ENCODE measurements around the gene KIF26B. TPM values are rescaled to one million over a fixed set of nuclear protein-coding genes. Genes with fewer than 3 reads are reported as not detected.
A peak's percentile ranks its signal among the peaks of the same experiment; 100 is the strongest.
"Not testable (repeated sequence)": the region's sequence is repeated elsewhere in the genome, so short reads cannot be mapped to it uniquely, and the experiment has no call there.

Gene KIF26B
- total RNA-seq, 1 donor from 2014 or later = 3.5 TPM

DNA sequence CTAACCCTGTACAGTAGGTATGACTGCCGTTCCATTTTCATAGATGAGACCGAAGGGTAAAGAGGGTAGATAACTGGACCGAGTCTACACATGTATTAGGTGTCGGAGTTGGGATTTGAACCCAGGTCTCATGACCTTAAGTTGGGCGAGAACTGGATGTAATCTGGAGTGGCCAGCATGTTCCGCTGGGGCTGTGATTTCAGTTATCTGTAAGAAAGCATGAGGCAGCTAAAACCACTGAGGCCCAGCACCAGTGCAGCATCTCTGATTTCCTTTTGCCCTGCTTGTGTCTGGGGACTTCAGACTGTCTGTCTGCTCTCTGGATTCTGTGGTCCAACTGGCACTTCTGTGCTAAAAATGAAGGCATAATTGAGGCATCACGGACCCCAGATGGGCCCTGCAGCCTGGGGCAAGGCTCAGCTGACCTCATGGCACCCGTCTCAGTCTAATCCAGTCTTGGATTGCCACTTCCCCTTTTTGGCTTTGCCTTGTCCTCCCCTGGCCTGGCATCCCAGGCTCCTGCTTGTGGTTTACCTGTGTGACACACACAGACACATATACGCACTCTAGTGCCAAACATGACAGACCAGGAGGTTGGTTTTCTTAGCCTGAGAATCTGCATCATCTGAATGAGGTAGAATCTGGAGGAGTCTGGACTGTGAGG lies 180.2 kb downstream of the KIF26B start:
- DNase-seq = no peak
- H3K4me1 ChIP-seq = peaks cover 6% of the 10 kb centered on the region
- intact Hi-C loops (cut with micrococcal nuclease) = no loop called here
- H3K27ac ChIP-seq (replicated peaks) = no peak overlapping the region
- H3K36me3 ChIP-seq = no peaks in the 10 kb centered on the region
- H3K9me3 ChIP-seq (replicated peaks) = no peaks in the 10 kb centered on the region
- H3K27me3 ChIP-seq (ENCODE audit: low read depth) = peaks cover 5% of the 10 kb centered on the region
- TF ChIP-seq, protein P1, sequence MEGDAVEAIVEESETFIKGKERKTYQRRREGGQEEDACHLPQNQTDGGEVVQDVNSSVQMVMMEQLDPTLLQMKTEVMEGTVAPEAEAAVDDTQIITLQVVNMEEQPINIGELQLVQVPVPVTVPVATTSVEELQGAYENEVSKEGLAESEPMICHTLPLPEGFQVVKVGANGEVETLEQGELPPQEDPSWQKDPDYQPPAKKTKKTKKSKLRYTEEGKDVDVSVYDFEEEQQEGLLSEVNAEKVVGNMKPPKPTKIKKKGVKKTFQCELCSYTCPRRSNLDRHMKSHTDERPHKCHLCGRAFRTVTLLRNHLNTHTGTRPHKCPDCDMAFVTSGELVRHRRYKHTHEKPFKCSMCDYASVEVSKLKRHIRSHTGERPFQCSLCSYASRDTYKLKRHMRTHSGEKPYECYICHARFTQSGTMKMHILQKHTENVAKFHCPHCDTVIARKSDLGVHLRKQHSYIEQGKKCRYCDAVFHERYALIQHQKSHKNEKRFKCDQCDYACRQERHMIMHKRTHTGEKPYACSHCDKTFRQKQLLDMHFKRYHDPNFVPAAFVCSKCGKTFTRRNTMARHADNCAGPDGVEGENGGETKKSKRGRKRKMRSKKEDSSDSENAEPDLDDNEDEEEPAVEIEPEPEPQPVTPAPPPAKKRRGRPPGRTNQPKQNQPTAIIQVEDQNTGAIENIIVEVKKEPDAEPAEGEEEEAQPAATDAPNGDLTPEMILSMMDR (IDR thresholded peaks at IDR 0.05; ENCODE audit: borderline replicate concordance) = no peak
- no peak overlapping the region for H3K4me3 ChIP-seq

DNA sequence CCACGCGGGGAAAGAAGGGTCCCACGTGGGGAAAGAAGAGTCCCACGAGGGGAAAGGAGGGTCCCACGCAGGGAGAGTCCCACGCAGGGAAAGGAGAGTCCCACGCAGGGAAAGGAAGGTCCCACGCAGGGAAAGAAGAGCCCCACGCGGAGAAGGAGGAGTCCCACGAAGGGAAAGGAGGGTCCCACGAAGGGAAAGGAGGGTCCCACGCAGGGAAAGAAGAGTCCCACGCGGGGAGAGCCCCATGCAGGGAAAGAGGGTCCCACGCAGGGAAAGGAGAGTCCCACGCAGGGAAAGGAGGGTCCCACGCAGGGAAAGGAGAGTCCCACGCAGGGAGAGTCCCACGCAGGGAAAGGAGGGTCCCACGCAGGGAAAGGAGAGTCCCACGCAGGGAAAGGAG lies 180.9 kb downstream of the KIF26B start:
- H3K36me3 ChIP-seq; H3K9me3 ChIP-seq (replicated peaks); H3K4me3 ChIP-seq; H3K27me3 ChIP-seq (ENCODE audit: low read depth); intact Hi-C loops (cut with micrococcal nuclease); H3K27ac ChIP-seq (replicated peaks); H3K4me1 ChIP-seq; DNase-seq: not testable (repeated sequence)

DNA sequence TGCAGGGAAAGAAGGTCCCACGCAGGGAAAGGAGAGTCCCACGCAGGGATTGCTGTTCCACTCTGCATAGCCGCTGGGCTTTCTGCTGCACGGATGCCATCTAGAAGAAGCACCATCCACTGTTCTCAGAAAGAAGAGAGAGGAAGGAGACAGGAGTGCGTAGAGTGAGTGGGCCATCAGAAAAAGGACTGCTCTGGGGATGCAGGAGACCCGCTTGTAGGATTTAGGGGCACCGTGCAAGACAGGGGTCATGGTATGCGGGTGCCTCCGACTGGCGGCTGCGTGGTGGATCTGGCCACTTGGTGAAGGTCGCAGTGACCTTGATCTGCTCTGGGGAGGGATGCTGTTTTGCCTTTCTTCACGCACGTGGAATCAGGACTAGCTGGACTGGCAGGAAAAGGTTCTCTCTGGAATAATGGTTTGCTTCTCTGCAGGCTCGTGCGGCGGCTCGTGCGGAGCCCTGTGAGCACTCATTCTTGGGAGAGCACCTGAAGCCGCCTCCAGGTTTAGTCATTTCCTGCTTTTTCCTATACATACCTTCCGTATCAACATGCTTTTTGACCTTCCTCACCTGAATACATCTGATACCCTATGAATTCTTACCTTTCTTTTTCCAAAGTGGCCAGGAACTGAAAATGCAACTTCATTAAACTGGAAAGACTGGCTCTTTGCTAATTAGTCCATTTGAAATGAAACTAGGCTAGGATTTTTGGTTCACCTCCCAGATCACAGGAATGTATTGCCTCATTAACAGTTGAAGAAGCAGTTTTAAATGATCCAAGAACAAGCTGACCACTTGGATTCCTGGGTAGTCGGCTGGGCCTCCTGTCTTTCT lies 181.6 kb downstream of the KIF26B start:
- intact Hi-C loops (cut with micrococcal nuclease) = no loop called here
- H3K4me1 ChIP-seq = peaks cover 6% of the 10 kb centered on the region
- H3K4me3 ChIP-seq = no peak overlapping the region
- TF ChIP-seq, protein P1 (IDR thresholded peaks at IDR 0.05; ENCODE audit: borderline replicate concordance) = no peak
- no peaks in the 10 kb centered on the region for H3K36me3 ChIP-seq
- H3K27me3 ChIP-seq (ENCODE audit: low read depth) = peaks cover 5% of the 10 kb centered on the region
- DNase-seq = no peak
- H3K27ac ChIP-seq (replicated peaks) = no peak overlapping the region
- no peaks in the 10 kb centered on the region for H3K9me3 ChIP-seq (replicated peaks)

DNA sequence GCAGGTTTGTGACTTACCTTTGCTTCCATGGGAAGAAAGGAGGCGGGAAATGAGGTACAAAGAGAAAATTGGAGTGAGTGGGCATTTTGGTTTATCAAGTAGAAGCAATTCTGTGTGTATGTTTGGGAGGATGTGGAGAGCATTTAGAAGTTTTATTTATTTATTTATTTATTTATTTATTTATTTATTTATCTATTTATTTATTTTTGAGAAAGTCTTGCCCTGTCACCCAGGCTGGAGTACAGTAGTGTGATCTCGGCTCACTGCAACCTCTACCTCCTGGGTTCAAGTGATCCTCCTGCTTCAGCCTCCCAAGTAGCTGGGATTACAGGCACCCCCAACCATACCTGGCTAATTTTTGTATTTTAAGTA lies 182.2 kb downstream of the KIF26B start:
- H3K4me1 ChIP-seq; DNase-seq; H3K27ac ChIP-seq (replicated peaks); H3K36me3 ChIP-seq; intact Hi-C loops (cut with micrococcal nuclease); H3K4me3 ChIP-seq; H3K27me3 ChIP-seq (ENCODE audit: low read depth); H3K9me3 ChIP-seq (replicated peaks): not testable (repeated sequence)

DNA sequence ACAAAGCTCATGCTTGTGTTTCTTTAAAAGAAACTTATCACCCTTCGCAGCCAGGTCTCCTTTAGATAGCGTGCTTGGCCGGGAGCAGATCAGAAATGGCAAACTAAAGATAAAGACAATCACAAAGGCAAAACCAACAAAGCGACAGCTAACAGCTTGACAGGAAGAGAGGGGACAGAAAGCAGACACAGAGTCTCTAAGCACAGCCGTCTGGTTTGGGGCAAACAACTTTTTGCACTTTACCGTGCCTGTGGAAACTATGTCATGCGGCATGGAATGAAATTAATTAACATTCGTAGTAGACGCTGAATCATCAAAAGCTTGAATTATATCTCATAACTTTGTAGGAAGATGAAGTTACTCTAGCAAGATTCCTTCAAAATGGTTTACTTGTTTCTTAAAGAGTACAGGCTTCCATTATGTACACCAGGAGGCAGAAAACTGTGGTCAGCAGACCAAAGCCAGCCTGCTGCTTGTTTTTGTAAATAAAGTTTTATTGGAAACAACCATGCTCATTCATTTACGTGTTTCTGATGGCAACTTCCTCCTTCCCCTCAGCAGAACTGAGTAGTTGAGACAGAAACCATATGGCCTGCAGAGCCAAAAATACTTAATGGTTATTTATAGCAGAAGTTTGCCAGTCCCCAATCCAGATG lies 183.2 kb downstream of the KIF26B start:
- Histone ChIP-seq H3K27ac (replicated peaks) (peak overlapping the region; percentile 30), H3K4me1 (peaks cover 6% of the 10 kb centered on the region), H3K4me3 (no peak overlapping the region), H3K27me3 (ENCODE audit: low read depth) (peaks cover 5% of the 10 kb centered on the region), H3K36me3 (no peaks in the 10 kb centered on the region), H3K9me3 (replicated peaks) (no peaks in the 10 kb centered on the region)
- intact Hi-C loops (cut with micrococcal nuclease) = no loop called here
- TF ChIP-seq, protein P1 (IDR thresholded peaks at IDR 0.05; ENCODE audit: borderline replicate concordance) = no peak
- no peak for DNase-seq

DNA sequence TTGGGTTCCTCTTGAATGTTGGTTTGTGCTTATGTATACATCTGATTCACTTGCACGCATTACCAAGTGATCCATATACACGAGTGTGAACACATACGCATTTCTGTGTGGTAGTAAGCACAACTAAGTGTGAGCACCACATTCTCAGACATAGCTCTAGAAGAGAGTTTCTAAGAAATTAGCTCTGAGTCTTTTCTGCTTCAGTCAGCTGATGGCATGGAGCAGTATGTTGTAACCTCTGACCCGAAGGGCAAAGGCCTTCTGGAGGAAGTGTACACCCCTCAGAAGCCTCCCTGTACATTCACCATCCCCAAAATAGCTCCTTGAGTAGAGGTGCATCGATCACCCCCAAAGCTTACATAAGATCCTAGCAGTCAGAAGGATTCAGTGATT lies 183.7 kb downstream of the KIF26B start:
- TF ChIP-seq, protein P1 (IDR thresholded peaks at IDR 0.05; ENCODE audit: borderline replicate concordance) = no peak
- peak overlapping the region; percentile 30 for H3K27ac ChIP-seq (replicated peaks)
- no peaks in the 10 kb centered on the region for H3K9me3 ChIP-seq (replicated peaks)
- H3K36me3 ChIP-seq = no peaks in the 10 kb centered on the region
- peaks cover 6% of the 10 kb centered on the region for H3K4me1 ChIP-seq
- intact Hi-C loops (cut with micrococcal nuclease) = no loop called here
- no peak overlapping the region for H3K4me3 ChIP-seq
- H3K27me3 ChIP-seq (ENCODE audit: low read depth) = peaks cover 5% of the 10 kb centered on the region
- DNase-seq = no peak
